Neuronal stem cell (in vitro differentiated cells): ENCODE measurements around the gene CARD8.
A peak's percentile ranks its signal among the peaks of the same experiment; 100 is the strongest.
"Not testable (repeated sequence)": the region's sequence is repeated elsewhere in the genome, so short reads cannot be mapped to it uniquely, and the experiment has no call there.

Experiments
- DNase-seq: peaks from one replicate; pipeline ENCODE4 v3.0.0-alpha.2; 2013; ENCODE audit warnings: low spot score
- H2AFZ ChIP-seq: one replicate; pipeline ENCODE4 v1.6.1; 2013; ENCODE audit warnings: mild to moderate bottlenecking, low read length, inconsistent platforms
- H2AK5ac ChIP-seq: 2 replicates; pipeline ENCODE4 v1.6.1; 2013; ENCODE audit warnings: low read depth, mild to moderate bottlenecking, inconsistent platforms, low read length, moderate library complexity, mixed read lengths
- H2BK120ac ChIP-seq: 2 replicates; pipeline ENCODE4 v1.6.1; 2013; ENCODE audit warnings: low read depth, mild to moderate bottlenecking, inconsistent platforms, low read length, moderate library complexity, mixed read lengths
- H2BK12ac ChIP-seq: one replicate; pipeline ENCODE4 v1.6.1; 2013; ENCODE audit warnings: low read length, inconsistent platforms
- H2BK15ac ChIP-seq: 2 replicates; pipeline ENCODE4 v1.6.1; 2013; ENCODE audit warnings: mild to moderate bottlenecking, low read length, inconsistent platforms, mixed read lengths
- H2BK5ac ChIP-seq: one replicate; pipeline ENCODE4 v1.6.1; 2013; ENCODE audit warnings: inconsistent platforms, mild to moderate bottlenecking, low read length, moderate library complexity
- H3K14ac ChIP-seq: one replicate; pipeline ENCODE4 v1.6.1; 2013; ENCODE audit warnings: low read length, inconsistent platforms
- H3K18ac ChIP-seq: 2 replicates; pipeline ENCODE4 v1.6.1; 2013; ENCODE audit warnings: low read length, inconsistent platforms
- H3K23ac ChIP-seq: 2 replicates; pipeline ENCODE4 v1.6.1; 2013; ENCODE audit warnings: low read depth, mild to moderate bottlenecking, mixed read lengths, low read length, inconsistent platforms; ENCODE audit not compliant: poor library complexity
- H3K27ac ChIP-seq: replicated peaks from 3 replicates; pipeline ENCODE4 v1.5.1; 2013; ENCODE audit warnings: low read length, inconsistent platforms
- H3K27me3 ChIP-seq, 3 experiments: 2 replicates each; pipeline ENCODE4 v1.6.1; 2013; ENCODE audit warnings: low read length in 3 of 3, mild to moderate bottlenecking in 2 of 3, inconsistent platforms in 1 of 3, low read depth in 1 of 3, mixed read lengths in 1 of 3, moderate library complexity in 1 of 3; ENCODE audit not compliant: control insufficient read depth in 3 of 3, insufficient read depth in 3 of 3
- H3K36me3 ChIP-seq, 2 donors: replicated peaks in 1 of 2; 2 replicates each; pipeline ENCODE4 v1.6.1; 2013; ENCODE audit warnings: low read length in 2 of 2; ENCODE audit not compliant: control insufficient read depth in 2 of 2, insufficient read depth in 2 of 2
- H3K4ac ChIP-seq: 2 replicates; pipeline ENCODE4 v1.6.1; 2013; ENCODE audit warnings: inconsistent platforms, mild to moderate bottlenecking, low read length, moderate library complexity
- H3K4me1 ChIP-seq, 2 donors: 1 replicate in 1 of 2; 2 replicates in 1 of 2; pipeline ENCODE4 v1.6.1; 2013; ENCODE audit warnings: low read length in 2 of 2, low read depth in 1 of 2; ENCODE audit not compliant: control insufficient read depth in 2 of 2, insufficient read depth in 1 of 2
- H3K4me2 ChIP-seq: one replicate; pipeline ENCODE4 v1.6.1; 2013; ENCODE audit warnings: mild to moderate bottlenecking, low read length, inconsistent platforms; ENCODE audit not compliant: insufficient read depth, poor library complexity, severe bottlenecking
- H3K4me3 ChIP-seq, 2 donors: 2 replicates each; pipeline ENCODE4 v1.5.1; 2013; ENCODE audit warnings: low read length in 2 of 2, mild to moderate bottlenecking in 2 of 2, inconsistent platforms in 1 of 2, moderate library complexity in 1 of 2
- H3K79me1 ChIP-seq: one replicate; pipeline ENCODE4 v1.6.1; 2013; ENCODE audit warnings: low read depth, mild to moderate bottlenecking, inconsistent platforms, low read length, moderate library complexity
- H3K9ac ChIP-seq: one replicate; pipeline ENCODE4 v1.6.1; 2013; ENCODE audit warnings: mild to moderate bottlenecking, low read depth, low read length, inconsistent platforms; ENCODE audit not compliant: poor library complexity
- H3K9me3 ChIP-seq, 2 donors: replicated peaks in 1 of 2; 2 replicates each; pipeline versions ENCODE3 to v1.6.1; 2013; ENCODE audit warnings: low read length in 2 of 2, mild to moderate bottlenecking in 2 of 2, inconsistent platforms in 1 of 2, low read depth in 1 of 2, mixed read lengths in 1 of 2, moderate library complexity in 1 of 2; ENCODE audit not compliant: control insufficient read depth in 2 of 2, insufficient read depth in 1 of 2
- H4K8ac ChIP-seq: one replicate; pipeline ENCODE4 v1.6.1; 2013; ENCODE audit warnings: low read depth, mild to moderate bottlenecking, inconsistent platforms, low read length, moderate library complexity
- H4K91ac ChIP-seq: one replicate; pipeline ENCODE4 v1.6.1; 2013; ENCODE audit warnings: low read length, low read depth, mild to moderate bottlenecking, inconsistent platforms; ENCODE audit not compliant: poor library complexity
- WGBS, 2 donors: extraction: QIAGEN DNeasy Blood & Tissue Kit; methylation state at CpG; one replicate each; pipeline ENCODE4 v1.1.7; 2013; ENCODE audit warnings: missing lambda C conversion rate in 2 of 2, mixed read lengths in 1 of 2; ENCODE audit not compliant: insufficient read length in 2 of 2, insufficient replicate concordance in 1 of 2; ENCODE audit errors: extremely low coverage in 2 of 2; 5-methylcytosine and 5-hydroxymethylcytosine counted together

Gene CARD8

GRCh38 chr19:48269617-48270026 is 13.9 kb upstream of the CARD8 start:
- not testable (repeated sequence) for H3K18ac ChIP-seq, H2BK12ac ChIP-seq, H3K27ac ChIP-seq, H4K8ac ChIP-seq, H3K4me3 ChIP-seq, H3K23ac ChIP-seq, H3K14ac ChIP-seq, H3K4me1 ChIP-seq, H2AFZ ChIP-seq, DNase-seq, H3K4ac ChIP-seq, H3K27me3 ChIP-seq, H2BK120ac ChIP-seq, H4K91ac ChIP-seq, H3K9ac ChIP-seq, H3K79me1 ChIP-seq, H2BK15ac ChIP-seq, H2BK5ac ChIP-seq, H2AK5ac ChIP-seq, H3K4me2 ChIP-seq
- Histone ChIP-seq H3K9me3 (peaks cover 0 to 11% of the 10 kb centered on the region in 2 donors), H3K36me3 (peaks cover under 1 to 12% of the 10 kb centered on the region in 2 donors)
- WGBS, 2 donors = no CpG with 5 or more reads among the region's 6 CpGs

DNA sequence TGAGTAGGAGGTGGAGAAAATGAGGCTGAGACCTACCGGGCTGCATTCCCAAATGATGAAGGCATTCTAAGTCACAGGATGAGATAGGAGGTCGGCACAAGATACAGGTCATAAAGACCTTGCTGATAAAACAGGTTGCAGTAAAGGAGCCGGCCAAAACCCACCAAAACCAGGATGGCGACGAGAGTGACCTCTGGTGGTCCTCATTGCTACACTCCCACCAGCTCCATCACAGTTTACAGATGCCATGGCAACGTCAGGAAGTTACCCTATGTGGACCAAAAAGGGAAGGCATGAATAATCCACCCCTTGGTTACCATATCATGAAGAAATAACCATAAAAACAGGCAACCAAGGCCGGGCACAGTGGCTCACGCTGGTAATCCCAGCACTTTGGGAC is 9.6 kb upstream of the CARD8 start:
- not testable (repeated sequence) for H3K4me2 ChIP-seq, H3K27ac ChIP-seq, H3K9me3 ChIP-seq, H4K91ac ChIP-seq, H2BK120ac ChIP-seq, H2AFZ ChIP-seq, H3K4me3 ChIP-seq, DNase-seq, H2BK15ac ChIP-seq, H2AK5ac ChIP-seq, H3K18ac ChIP-seq, H3K4ac ChIP-seq, H3K14ac ChIP-seq, H3K79me1 ChIP-seq, H3K36me3 ChIP-seq, H4K8ac ChIP-seq, H3K23ac ChIP-seq, H2BK12ac ChIP-seq, H2BK5ac ChIP-seq, H3K9ac ChIP-seq, H3K27me3 ChIP-seq, H3K4me1 ChIP-seq
- no CpG with 5 or more reads among the region's 8 CpGs for WGBS, 2 donors

GRCh38 chr19:48260359-48260714 is 4.6 kb upstream of the CARD8 start:
- H4K91ac ChIP-seq = not testable (repeated sequence)
- peak overlapping the region in 1 of 2 donors; percentile 49 for H3K4me3 ChIP-seq

DNA sequence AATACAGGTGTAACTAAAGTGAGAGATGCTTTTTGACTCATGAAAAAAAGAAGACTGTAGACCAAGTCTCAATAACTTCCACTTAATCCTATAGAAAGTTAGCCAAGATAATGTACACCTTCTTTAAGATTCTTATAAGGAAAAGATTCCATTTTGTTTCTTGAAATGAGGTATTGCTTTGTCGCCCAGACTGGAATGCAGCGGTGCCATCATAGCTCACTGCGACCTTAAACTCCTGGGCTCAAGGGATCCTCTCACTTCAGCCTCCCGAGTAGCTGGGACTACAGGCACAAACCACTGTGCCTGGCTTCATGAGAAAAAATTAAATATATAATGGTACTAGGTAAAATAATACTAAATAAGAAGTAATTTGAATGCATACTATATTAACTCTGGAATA is 3.3 kb upstream of the CARD8 start:
- H2BK5ac ChIP-seq, H2BK15ac ChIP-seq, H2AK5ac ChIP-seq, H3K4me1 ChIP-seq, H3K4me2 ChIP-seq, H4K91ac ChIP-seq, H3K4ac ChIP-seq, H3K27ac ChIP-seq, DNase-seq, H3K79me1 ChIP-seq, H2BK120ac ChIP-seq, H3K36me3 ChIP-seq, H3K23ac ChIP-seq, H4K8ac ChIP-seq, H3K9ac ChIP-seq, H3K9me3 ChIP-seq, H3K27me3 ChIP-seq, H2BK12ac ChIP-seq, H3K14ac ChIP-seq, H2AFZ ChIP-seq, H3K18ac ChIP-seq, H3K4me3 ChIP-seq: not testable (repeated sequence)
- no CpG with 5 or more reads among the region's 4 CpGs for WGBS, 2 donors

More at GRCh38 chr19:48260359-48260714, 4.6 kb upstream of the CARD8 start:
- H3K27ac ChIP-seq, H2BK5ac ChIP-seq, H3K9ac ChIP-seq, H3K4me2 ChIP-seq, H2AK5ac ChIP-seq, H3K36me3 ChIP-seq, H4K8ac ChIP-seq, H2BK15ac ChIP-seq, H2BK12ac ChIP-seq, DNase-seq, H3K9me3 ChIP-seq, H3K4me1 ChIP-seq, H3K14ac ChIP-seq, H3K4ac ChIP-seq, H3K27me3 ChIP-seq, H3K18ac ChIP-seq, H2BK120ac ChIP-seq, H3K79me1 ChIP-seq, H3K23ac ChIP-seq: not testable (repeated sequence)
- peak overlapping the region; percentile 89 for H2AFZ ChIP-seq
- WGBS, 2 donors = no CpG with 5 or more reads among the region's 8 CpGs
